Measurements from ENCODE around the gene TCEAL2. TPM values are rescaled to one million over a fixed set of nuclear protein-coding genes. Genes with fewer than 3 reads are reported as not detected.
"Not testable (repeated sequence)": the region's sequence is repeated elsewhere in the genome, so short reads cannot be mapped to it uniquely, and the experiment has no call there.

The TCEAL2 gene
- total RNA-seq (2014; rRNA removed; shearing (Covaris generic); ENCODE audit: low replicate concordance): not detected in 2 replicates

DNA sequence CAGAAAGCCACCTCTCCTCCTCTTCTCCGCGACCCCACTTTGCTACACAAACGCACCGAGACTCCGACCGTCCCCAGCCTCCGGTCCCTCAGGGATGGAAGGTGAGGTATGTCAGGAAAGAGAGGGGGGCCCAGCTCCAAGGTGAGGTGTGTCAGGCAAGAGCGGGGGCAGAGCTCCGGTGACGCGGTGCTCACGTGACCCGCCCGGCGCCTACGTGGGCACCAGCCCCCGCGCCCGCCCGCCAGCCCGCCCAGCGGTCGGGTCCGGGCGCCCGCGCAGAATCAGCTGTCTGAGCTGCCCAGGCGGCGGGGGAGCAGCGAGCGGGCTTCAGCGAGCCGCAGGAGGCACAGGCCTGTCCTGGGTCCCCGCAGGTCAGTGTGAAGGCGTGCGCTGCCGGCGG, at the start of gene TCEAL2:
Gene TCEAL2 (plus strand): TSS at position 244 of the 400 bp plus-strand sequence. CDS start 1,152 bp downstream, outside the sequence.
- H3K27me3 ChIP-seq, H3K9me3 ChIP-seq, H3K36me3 ChIP-seq, H3K4me3 ChIP-seq, DNase-seq: not testable (repeated sequence)

GRCh38 chrX:102077426-102077825, 48.1 kb upstream of the TCEAL2 start:
- H3K27me3 ChIP-seq: no peaks in the 10 kb centered on the region
- H3K36me3 ChIP-seq: no peaks in the 10 kb centered on the region
- H3K9me3 ChIP-seq: no peaks in the 10 kb centered on the region
- DNase-seq: no peak
- no peak overlapping the region for H3K4me3 ChIP-seq

GRCh38 chrX:102085706-102086105, 39.8 kb upstream of the TCEAL2 start:
- DNase-seq: no peak
- H3K9me3 ChIP-seq: no peaks in the 10 kb centered on the region
- H3K27me3 ChIP-seq: no peaks in the 10 kb centered on the region
- H3K4me3 ChIP-seq: no peak overlapping the region
- no peaks in the 10 kb centered on the region for H3K36me3 ChIP-seq

- no peak for DNase-seq
- Histone ChIP-seq H3K9me3 (no peaks in the 10 kb centered on the region), H3K4me3 (no peak overlapping the region), H3K36me3 (no peaks in the 10 kb centered on the region), H3K27me3 (no peaks in the 10 kb centered on the region)
Observed at GRCh38 chrX:102113367-102113766, 12.1 kb upstream of the TCEAL2 start.

DNA sequence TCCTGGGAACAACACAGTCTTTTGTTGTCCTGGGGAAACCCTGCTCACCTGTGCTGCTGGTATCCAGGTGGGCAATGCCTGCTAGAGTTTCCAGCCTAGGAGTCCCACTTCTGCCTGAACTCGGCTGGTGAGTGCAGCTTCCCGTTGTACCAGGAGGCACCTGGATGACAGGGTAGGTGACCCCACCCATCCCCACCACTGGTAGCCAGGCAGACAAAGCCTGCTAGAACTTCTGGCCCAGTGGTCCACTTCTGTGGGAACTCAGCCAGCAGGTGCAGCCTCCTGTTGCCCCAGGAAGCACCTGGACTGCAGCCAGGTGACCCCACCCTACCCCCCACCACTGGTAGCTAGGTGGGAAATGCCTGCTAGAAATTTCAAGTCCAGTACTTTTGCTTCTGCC, 9.7 kb upstream of the TCEAL2 start:
- H3K27me3 ChIP-seq: no peaks in the 10 kb centered on the region
- no peaks in the 10 kb centered on the region for H3K36me3 ChIP-seq
- no peak for DNase-seq
- no peaks in the 10 kb centered on the region for H3K9me3 ChIP-seq
- H3K4me3 ChIP-seq: no peak overlapping the region

DNA sequence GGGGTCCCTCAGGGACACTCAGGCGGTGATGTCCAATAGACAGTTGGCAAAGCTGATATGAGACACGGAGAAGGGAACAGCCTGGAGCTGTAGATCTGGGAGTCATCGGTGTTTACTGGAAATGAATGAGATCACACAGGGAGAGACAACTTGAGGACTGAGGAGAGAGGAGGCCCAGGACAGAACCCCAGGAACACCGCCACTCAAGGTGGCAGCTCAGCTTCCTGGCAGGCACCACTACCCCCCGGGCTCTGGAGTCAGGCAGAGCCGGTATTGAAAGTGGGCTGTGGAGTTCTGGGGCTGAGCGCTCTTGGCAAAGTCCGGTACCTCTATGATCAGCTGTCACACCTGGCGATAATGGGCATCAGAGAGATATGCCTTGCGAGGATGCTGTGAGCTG, 465 bp upstream of the TCEAL2 start:
- H3K4me3 ChIP-seq, DNase-seq, H3K36me3 ChIP-seq: not testable (repeated sequence)

GRCh38 chrX:102126080-102126818, 770 bp downstream of the TCEAL2 start:
- DNase-seq, H3K4me3 ChIP-seq, H3K9me3 ChIP-seq, H3K27me3 ChIP-seq, H3K36me3 ChIP-seq: not testable (repeated sequence)

More for the DNA sequence above, 465 bp upstream of the TCEAL2 start:
- H3K27me3 ChIP-seq, H3K9me3 ChIP-seq: not testable (repeated sequence)

GRCh38 chrX:102126863-102127262, 1.4 kb downstream of the TCEAL2 start:
- Histone ChIP-seq H3K36me3 (no peaks in the 10 kb centered on the region), H3K27me3 (no peaks in the 10 kb centered on the region), H3K9me3 (no peaks in the 10 kb centered on the region), H3K4me3 (no peak overlapping the region)
- no peak for DNase-seq

DNA sequence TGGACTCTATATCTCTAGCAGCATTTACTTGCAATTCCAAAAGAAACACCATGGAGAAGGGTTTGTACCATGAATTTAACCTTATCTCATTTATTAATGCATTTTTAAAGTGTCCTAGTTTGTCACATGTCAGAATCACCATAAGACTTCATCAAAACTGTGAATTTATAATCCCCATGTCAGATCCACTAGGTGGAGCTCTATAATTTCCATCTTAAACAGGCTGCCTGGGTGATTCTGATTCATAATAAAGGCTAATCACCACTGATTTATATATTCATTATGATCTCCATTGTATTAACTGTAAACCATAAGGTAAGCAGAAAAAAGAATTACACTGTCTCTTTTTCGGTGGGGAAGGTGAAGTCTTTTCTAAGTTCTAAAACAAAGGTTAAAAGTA, 4.0 kb downstream of the TCEAL2 start:
- H3K9me3 ChIP-seq: no peaks in the 10 kb centered on the region
- H3K27me3 ChIP-seq: no peaks in the 10 kb centered on the region
- no peak overlapping the region for H3K4me3 ChIP-seq
- no peak for DNase-seq
- H3K36me3 ChIP-seq: no peaks in the 10 kb centered on the region

DNA sequence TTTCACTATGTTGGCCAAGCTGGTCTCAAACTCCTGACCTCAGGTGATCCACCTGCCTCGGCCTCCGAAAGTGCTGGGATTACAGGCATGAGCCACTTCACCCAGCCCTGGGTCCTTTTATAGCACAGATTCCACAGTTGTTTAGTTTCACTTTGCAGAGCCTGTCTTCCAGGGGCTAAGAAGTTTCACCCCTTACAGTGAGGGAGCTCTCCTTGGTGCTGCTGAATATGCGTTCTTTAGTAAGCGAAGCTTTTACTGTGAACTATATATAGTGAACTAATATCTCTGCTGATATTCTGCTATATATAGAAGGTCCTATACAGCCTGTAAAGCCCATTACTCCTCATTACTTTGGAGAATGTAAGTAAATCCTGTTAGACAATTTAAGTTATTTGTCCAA, 12.6 kb downstream of the TCEAL2 start:
- H3K4me3 ChIP-seq: no peak overlapping the region
- no peaks in the 10 kb centered on the region for H3K36me3 ChIP-seq
- H3K27me3 ChIP-seq: no peaks in the 10 kb centered on the region
- DNase-seq: no peak
- no peaks in the 10 kb centered on the region for H3K9me3 ChIP-seq

- not testable (repeated sequence) for H3K36me3 ChIP-seq, DNase-seq, H3K9me3 ChIP-seq
Observed at GRCh38 chrX:102140876-102141275, 15.4 kb downstream of the TCEAL2 start.

GRCh38 chrX:102141631-102142030, 16.2 kb downstream of the TCEAL2 start:
- not testable (repeated sequence) for H3K9me3 ChIP-seq, H3K27me3 ChIP-seq, H3K4me3 ChIP-seq, H3K36me3 ChIP-seq, DNase-seq

More at GRCh38 chrX:102140876-102141275, 15.4 kb downstream of the TCEAL2 start:
- H3K27me3 ChIP-seq, H3K4me3 ChIP-seq: not testable (repeated sequence)

- not testable (repeated sequence) for H3K9me3 ChIP-seq, DNase-seq, H3K4me3 ChIP-seq, H3K27me3 ChIP-seq, H3K36me3 ChIP-seq
Observed at GRCh38 chrX:102142274-102142673, 16.8 kb downstream of the TCEAL2 start, which contains the start of gene TCEAL6. Gene TCEAL6 (minus strand): TSS chrX:102142481.

DNA sequence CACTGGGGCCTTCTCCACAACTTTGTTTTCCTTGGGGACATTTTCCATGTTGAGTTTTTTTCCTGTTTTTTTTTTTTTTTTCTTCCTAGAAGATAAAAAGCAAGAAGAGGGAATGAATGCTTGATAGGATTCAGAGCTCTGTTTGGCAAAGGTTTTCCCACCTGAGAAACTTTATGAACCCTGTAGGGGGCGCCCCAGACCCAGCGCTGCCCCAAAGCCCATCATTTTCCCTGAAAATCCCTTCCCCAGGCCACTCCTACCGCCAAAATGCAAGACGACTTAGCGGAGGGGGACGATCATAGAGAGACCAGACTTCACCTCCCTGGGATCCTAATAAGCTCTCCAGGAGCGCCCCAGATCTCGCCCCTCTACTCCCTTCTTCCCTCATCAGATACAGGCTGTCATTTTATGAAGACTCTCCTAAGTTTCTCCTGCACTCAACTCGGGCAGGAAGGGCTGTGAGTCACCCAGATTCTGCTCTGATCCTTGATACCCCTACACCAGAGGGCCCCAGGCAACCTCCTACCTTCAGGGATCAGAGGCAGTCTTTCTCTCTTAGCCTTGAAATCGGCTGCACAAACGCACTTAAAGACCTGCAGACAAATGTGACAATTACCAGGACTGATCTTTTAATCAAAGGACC, 28.9 kb downstream of the TCEAL2 start:
- H3K4me3 ChIP-seq: no peak overlapping the region
- DNase-seq: no peak
- H3K9me3 ChIP-seq: no peaks in the 10 kb centered on the region
- H3K36me3 ChIP-seq: no peaks in the 10 kb centered on the region
- no peaks in the 10 kb centered on the region for H3K27me3 ChIP-seq

- DNase-seq: no peak
- H3K9me3 ChIP-seq: no peaks in the 10 kb centered on the region
Observed at GRCh38 chrX:102154900-102155805, 29.7 kb downstream of the TCEAL2 start.

DNA sequence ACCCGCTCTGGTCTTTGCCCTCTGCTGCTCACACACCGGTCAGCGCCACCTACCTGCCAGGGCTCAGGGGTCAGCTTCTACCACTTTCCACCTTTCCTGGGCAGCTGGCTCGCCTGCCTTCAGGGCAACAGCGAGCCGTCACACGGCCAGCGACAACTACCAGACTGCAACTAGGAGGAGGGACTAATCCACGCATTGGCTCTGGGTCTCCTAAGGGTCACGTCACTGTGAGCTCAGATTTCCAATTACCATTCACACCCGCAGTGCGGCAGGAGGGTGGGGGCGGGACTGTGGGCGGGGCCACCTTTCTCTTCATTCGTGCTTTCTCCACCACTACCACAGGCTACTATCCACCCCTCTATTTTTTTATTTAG, 30.3 kb downstream of the TCEAL2 start, which contains the start of gene BEX5:
Gene BEX5 (minus strand): TSS at position 172 of the 374 bp plus-strand sequence. CDS start 1,712 bp downstream, outside the sequence.
- H3K27me3 ChIP-seq: no peaks in the 10 kb centered on the region
- H3K36me3 ChIP-seq: no peaks in the 10 kb centered on the region
- DNase-seq: peak; percentile 9
- H3K9me3 ChIP-seq: no peaks in the 10 kb centered on the region
- no peak within 1 kb of the TSS for H3K4me3 ChIP-seq

More at GRCh38 chrX:102154900-102155805, 29.7 kb downstream of the TCEAL2 start:
- Histone ChIP-seq H3K4me3 (no peak overlapping the region), H3K27me3 (no peaks in the 10 kb centered on the region), H3K36me3 (no peaks in the 10 kb centered on the region)

Data from MG63 (cell line).